ENCODE data around the gene DNAJC24.
"Not testable (repeated sequence)": the region's sequence is repeated elsewhere in the genome, so short reads cannot be mapped to it uniquely, and the experiment has no call there.

The DNAJC24 gene

GRCh38 chr11:31369348-31370329 lies at the start of gene DNAJC24, which contains the start of gene DCDC1:
Gene DNAJC24 (plus strand): TSS chr11:31369860. CDS start chr11:31370749, 889 bp downstream.
Gene DCDC1 (minus strand): TSS chr11:31369739. CDS start chr11:31328280, 41,459 bp downstream.
- peak; percentile 97 for DNase-seq (ENCODE audit: low read depth, low spot score)

GRCh38 chr11:31321494-31321893 lies 48.2 kb upstream of the DNAJC24 start:
- not testable (repeated sequence) for DNase-seq (ENCODE audit: low read depth, low spot score)

GRCh38 chr11:31323145-31323544 lies 46.5 kb upstream of the DNAJC24 start:
- DNase-seq (ENCODE audit: low read depth, low spot score) = no peak

GRCh38 chr11:31325160-31325559 lies 44.5 kb upstream of the DNAJC24 start:
- DNase-seq (ENCODE audit: low read depth, low spot score) = no peak

GRCh38 chr11:31326470-31327148 lies 43.1 kb upstream of the DNAJC24 start:
- no peak for DNase-seq (ENCODE audit: low read depth, low spot score)

GRCh38 chr11:31327417-31327816 lies 42.2 kb upstream of the DNAJC24 start:
- no peak for DNase-seq (ENCODE audit: low read depth, low spot score)

- DNase-seq (ENCODE audit: low read depth, low spot score) = no peak
Measured at GRCh38 chr11:31328697-31329096, 41.0 kb upstream of the DNAJC24 start.

- DNase-seq (ENCODE audit: low read depth, low spot score) = no peak
Measured at GRCh38 chr11:31337806-31338205, 31.9 kb upstream of the DNAJC24 start.

- peak; percentile 49 for DNase-seq (ENCODE audit: low read depth, low spot score)
Measured at GRCh38 chr11:31340903-31341572, 28.6 kb upstream of the DNAJC24 start.

- no peak for DNase-seq (ENCODE audit: low read depth, low spot score)
Measured at GRCh38 chr11:31351168-31351567, 18.5 kb upstream of the DNAJC24 start.

- DNase-seq (ENCODE audit: low read depth, low spot score) = no peak
Measured at GRCh38 chr11:31355131-31355530, 14.5 kb upstream of the DNAJC24 start.

GRCh38 chr11:31355817-31356216 lies 13.8 kb upstream of the DNAJC24 start:
- DNase-seq (ENCODE audit: low read depth, low spot score) = no peak

- DNase-seq (ENCODE audit: low read depth, low spot score) = no peak
Measured at GRCh38 chr11:31361743-31362142, 7.9 kb upstream of the DNAJC24 start.

- DNase-seq (ENCODE audit: low read depth, low spot score) = no peak
Measured at GRCh38 chr11:31366795-31367194, 2.9 kb upstream of the DNAJC24 start.

GRCh38 chr11:31375879-31376278 lies 6.2 kb downstream of the DNAJC24 start:
- no peak for DNase-seq (ENCODE audit: low read depth, low spot score)

- DNase-seq (ENCODE audit: low read depth, low spot score) = no peak
Measured at GRCh38 chr11:31383116-31383515, 13.5 kb downstream of the DNAJC24 start.

- DNase-seq (ENCODE audit: low read depth, low spot score) = peak; percentile 23
Measured at GRCh38 chr11:31387379-31387778, 17.7 kb downstream of the DNAJC24 start.

GRCh38 chr11:31397239-31397834 lies 27.7 kb downstream of the DNAJC24 start:
- no peak for DNase-seq (ENCODE audit: low read depth, low spot score)

GRCh38 chr11:31404614-31405013 lies 35.0 kb downstream of the DNAJC24 start:
- no peak for DNase-seq (ENCODE audit: low read depth, low spot score)

GRCh38 chr11:31408201-31408600 lies 38.5 kb downstream of the DNAJC24 start:
- no peak for DNase-seq (ENCODE audit: low read depth, low spot score)

- no peak for DNase-seq (ENCODE audit: low read depth, low spot score)
Measured at GRCh38 chr11:31412946-31413345, 43.3 kb downstream of the DNAJC24 start.

- DNase-seq (ENCODE audit: low read depth, low spot score) = no peak
Measured at GRCh38 chr11:31414338-31414737, 44.7 kb downstream of the DNAJC24 start.

All from ELF-1 (cell line).